ENCODE data around the gene COPG2. TPM values are rescaled to one million over a fixed set of nuclear protein-coding genes. Genes with fewer than 3 reads are reported as not detected.
A peak's percentile ranks its signal among the peaks of the same experiment; 100 is the strongest.

COPG2 gene
- total and polyA plus RNA-seq, 2 of the 13 experiments (the other 11 are each of a cell fraction or from before 2014, with no cell fraction given): 14.1 to 17.7 TPM

DNA sequence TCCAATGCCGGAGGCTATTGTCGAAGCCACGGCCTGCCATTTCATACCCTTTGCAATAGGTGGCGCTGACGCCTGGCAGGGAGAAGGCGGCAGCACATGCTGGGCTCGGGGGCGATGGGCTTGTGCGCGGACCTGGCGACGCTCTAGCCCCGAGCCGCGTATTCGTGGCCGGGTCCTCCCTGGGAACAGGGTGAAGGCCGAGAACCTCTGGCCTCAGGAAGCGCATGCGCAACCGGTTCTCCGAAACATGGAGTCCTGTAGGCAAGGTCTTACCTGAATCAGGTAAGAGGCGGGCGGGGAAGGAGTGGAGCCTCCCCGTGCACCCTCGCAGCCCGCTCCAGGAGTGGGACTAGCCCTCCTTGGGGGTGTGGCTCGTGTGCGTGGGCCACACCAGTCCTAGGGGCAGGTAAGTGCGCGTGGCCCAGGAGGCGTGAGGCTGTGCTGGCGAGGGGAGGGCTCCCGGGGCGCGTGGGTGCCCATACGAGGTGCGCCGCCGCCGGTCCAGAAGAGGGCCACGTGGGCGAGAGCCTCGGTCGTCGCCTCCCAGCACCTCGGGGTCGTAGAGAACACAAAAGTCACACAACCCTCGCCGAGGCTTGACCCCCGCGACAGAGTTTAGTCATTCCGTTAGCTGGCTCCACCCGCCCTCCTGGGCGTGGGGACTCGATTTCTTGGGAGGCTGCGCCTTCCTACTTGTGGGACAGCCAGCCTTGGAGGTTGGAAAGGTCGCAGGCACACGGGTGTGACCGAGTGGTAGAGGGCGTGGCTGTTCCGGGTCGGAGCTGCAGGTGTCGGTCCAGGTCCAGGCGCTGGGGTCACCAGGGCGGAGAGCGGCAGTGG is 182.2 kb downstream of the COPG2 start (continued):
- TF ChIP-seq JUND (CRISPR knock-in tag; IDR thresholded peaks at IDR 0.05) (no peak; the same call in 1 of the 2 replicates), MAFF (IDR thresholded peaks at IDR 0.05; ENCODE audit: low read depth, low read length) (no peak), ZNF180 (CRISPR knock-in tag; IDR thresholded peaks at IDR 0.05; ENCODE audit: borderline replicate concordance, low read depth) (no peak), MAFG (CRISPR knock-in tag; IDR thresholded peaks at IDR 0.05) (no peak), ZNF577 (CRISPR knock-in tag; IDR thresholded peaks at IDR 0.05; ENCODE audit: borderline replicate concordance, low read depth) (no peak), ZNF33A (CRISPR knock-in tag; IDR thresholded peaks at IDR 0.05; ENCODE audit: borderline replicate concordance) (no peak), DNMT1 (CRISPR knock-in tag; IDR thresholded peaks at IDR 0.05) (no peak), ZNF619 (CRISPR knock-in tag; IDR thresholded peaks at IDR 0.05) (no peak), ZNF597 (CRISPR knock-in tag; IDR thresholded peaks at IDR 0.05) (no peak), ZNF557 (CRISPR knock-in tag; IDR thresholded peaks at IDR 0.05) (no peak), KMT2B (CRISPR knock-in tag; IDR thresholded peaks at IDR 0.05) (peak; percentile 52; the same call in 1 of the 2 replicates), THAP11 (CRISPR knock-in tag; IDR thresholded peaks at IDR 0.05) (peak; percentile 82), MYC (CRISPR knock-in tag; IDR thresholded peaks at IDR 0.05; ENCODE audit: borderline replicate concordance) (peak; percentile 91), ASH2L (IDR thresholded peaks at IDR 0.05; ENCODE audit: insufficient read length, low read depth, low read length) (peak; percentile 56), FOXA3 (CRISPR knock-in tag; IDR thresholded peaks at IDR 0.05) (peak; percentile 41; the same call in 1 of the 2 replicates), SCMH1 (CRISPR knock-in tag; IDR thresholded peaks at IDR 0.05; ENCODE audit: borderline replicate concordance) (no peak)
- TF ChIP-seq, protein P1, sequence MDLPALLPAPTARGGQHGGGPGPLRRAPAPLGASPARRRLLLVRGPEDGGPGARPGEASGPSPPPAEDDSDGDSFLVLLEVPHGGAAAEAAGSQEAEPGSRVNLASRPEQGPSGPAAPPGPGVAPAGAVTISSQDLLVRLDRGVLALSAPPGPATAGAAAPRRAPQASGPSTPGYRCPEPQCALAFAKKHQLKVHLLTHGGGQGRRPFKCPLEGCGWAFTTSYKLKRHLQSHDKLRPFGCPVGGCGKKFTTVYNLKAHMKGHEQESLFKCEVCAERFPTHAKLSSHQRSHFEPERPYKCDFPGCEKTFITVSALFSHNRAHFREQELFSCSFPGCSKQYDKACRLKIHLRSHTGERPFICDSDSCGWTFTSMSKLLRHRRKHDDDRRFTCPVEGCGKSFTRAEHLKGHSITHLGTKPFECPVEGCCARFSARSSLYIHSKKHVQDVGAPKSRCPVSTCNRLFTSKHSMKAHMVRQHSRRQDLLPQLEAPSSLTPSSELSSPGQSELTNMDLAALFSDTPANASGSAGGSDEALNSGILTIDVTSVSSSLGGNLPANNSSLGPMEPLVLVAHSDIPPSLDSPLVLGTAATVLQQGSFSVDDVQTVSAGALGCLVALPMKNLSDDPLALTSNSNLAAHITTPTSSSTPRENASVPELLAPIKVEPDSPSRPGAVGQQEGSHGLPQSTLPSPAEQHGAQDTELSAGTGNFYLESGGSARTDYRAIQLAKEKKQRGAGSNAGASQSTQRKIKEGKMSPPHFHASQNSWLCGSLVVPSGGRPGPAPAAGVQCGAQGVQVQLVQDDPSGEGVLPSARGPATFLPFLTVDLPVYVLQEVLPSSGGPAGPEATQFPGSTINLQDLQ (CRISPR knock-in tag; IDR thresholded peaks at IDR 0.05): no peak
- TF ChIP-seq, protein P2, sequence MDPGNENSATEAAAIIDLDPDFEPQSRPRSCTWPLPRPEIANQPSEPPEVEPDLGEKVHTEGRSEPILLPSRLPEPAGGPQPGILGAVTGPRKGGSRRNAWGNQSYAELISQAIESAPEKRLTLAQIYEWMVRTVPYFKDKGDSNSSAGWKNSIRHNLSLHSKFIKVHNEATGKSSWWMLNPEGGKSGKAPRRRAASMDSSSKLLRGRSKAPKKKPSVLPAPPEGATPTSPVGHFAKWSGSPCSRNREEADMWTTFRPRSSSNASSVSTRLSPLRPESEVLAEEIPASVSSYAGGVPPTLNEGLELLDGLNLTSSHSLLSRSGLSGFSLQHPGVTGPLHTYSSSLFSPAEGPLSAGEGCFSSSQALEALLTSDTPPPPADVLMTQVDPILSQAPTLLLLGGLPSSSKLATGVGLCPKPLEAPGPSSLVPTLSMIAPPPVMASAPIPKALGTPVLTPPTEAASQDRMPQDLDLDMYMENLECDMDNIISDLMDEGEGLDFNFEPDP (CRISPR knock-in tag; conservative IDR thresholded peaks at IDR 0.05): no peak
- TF ChIP-seq, protein P3, sequence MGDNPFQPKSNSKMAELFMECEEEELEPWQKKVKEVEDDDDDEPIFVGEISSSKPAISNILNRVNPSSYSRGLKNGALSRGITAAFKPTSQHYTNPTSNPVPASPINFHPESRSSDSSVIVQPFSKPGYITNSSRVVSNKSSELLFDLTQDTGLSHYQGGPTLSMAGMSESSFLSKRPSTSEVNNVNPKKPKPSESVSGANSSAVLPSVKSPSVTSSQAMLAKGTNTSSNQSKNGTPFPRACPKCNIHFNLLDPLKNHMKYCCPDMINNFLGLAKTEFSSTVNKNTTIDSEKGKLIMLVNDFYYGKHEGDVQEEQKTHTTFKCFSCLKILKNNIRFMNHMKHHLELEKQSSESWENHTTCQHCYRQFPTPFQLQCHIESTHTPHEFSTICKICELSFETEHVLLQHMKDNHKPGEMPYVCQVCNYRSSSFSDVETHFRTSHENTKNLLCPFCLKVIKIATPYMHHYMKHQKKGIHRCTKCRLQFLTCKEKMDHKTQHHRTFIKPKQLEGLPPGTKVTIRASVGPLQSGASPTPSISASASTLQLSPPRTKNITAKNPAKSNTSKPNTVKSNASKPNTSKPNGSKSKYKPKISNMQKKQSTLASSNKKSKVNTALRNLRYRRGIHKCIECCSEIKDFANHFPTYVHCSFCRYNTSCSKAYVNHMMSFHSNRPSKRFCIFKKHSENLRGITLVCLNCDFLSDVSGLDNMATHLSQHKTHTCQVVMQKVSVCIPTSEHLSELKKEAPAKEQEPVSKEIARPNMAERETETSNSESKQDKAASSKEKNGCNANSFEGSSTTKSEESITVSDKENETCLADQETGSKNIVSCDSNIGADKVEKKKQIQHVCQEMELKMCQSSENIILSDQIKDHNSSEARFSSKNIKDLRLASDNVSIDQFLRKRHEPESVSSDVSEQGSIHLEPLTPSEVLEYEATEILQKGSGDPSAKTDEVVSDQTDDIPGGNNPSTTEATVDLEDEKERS (CRISPR knock-in tag; IDR thresholded peaks at IDR 0.05): peak; percentile 51; the same call in 1 of the 2 replicates
- TF ChIP-seq, protein P4, sequence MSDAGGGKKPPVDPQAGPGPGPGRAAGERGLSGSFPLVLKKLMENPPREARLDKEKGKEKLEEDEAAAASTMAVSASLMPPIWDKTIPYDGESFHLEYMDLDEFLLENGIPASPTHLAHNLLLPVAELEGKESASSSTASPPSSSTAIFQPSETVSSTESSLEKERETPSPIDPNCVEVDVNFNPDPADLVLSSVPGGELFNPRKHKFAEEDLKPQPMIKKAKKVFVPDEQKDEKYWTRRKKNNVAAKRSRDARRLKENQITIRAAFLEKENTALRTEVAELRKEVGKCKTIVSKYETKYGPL (CRISPR knock-in tag; IDR thresholded peaks at IDR 0.05): no peak
